GM12891 (cell line): ENCODE measurements around the gene PLS1.

ENCODE experiments used
- POLR2A ChIP-seq: IDR thresholded peaks from 2 replicates; pipeline ENCODE4 v1.6.1; 2011; ENCODE audit warnings: low read depth, low read length, control low read depth
- POLR2AphosphoS5 ChIP-seq: IDR thresholded peaks from 2 replicates; pipeline ENCODE4 v1.6.1; 2011; ENCODE audit warnings: low read depth, low read length, control low read depth
- POU2F2 ChIP-seq: IDR thresholded peaks from 2 replicates; pipeline ENCODE4 v1.6.1; 2011; ENCODE audit warnings: low read depth, mild to moderate bottlenecking, control low read depth, low read length, moderate library complexity
- SPI1 ChIP-seq: IDR thresholded peaks from 2 replicates; pipeline ENCODE4 v1.6.1; 2011; ENCODE audit warnings: low read depth, low read length, control low read depth
- TAF1 ChIP-seq: IDR thresholded peaks from 2 replicates; pipeline ENCODE4 v1.6.1; 2011; ENCODE audit warnings: low read depth, low read length, control low read depth

DNA sequence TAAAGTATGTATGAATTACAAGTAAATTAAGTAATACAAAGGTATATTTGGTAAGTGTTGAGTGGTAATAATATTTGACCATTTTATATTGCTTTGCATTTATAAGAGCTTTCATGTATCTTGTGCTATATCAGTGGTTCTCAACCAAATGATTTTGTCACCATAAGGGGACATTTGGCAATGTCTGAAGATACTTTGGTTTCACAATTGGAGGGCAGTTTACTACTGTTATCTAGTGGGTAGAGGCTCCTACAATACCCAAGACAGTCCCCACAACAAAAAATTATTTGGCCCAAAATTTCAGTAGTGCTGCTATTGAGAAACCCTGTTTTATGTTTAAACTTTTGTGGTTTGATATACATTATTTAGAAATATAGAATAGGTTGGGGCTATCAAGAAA lies 142.2 kb downstream of the PLS1 start:
- TF ChIP-seq POLR2A = no peak
- no peak for TF ChIP-seq SPI1
- no peak for TF ChIP-seq TAF1
- TF ChIP-seq POLR2AphosphoS5 = no peak
- no peak for TF ChIP-seq POU2F2
